ENCODE results near the gene SRGAP1. TPM values are rescaled to one million over a fixed set of nuclear protein-coding genes. Genes with fewer than 3 reads are reported as not detected.

SRGAP1 gene
- total RNA-seq: not detected

- Mint-ChIP-seq H3K36me3 (ENCODE audit: low read depth) (no peaks in the 10 kb centered on the region), H3K4me3 (peak within 1 kb of the TSS; percentile 84), H3K4me1 (ENCODE audit: low read depth) (peaks cover 8% of the 10 kb centered on the region), H3K27ac (no peak within 1 kb of the TSS), H3K27me3 (ENCODE audit: low read depth) (peaks cover 37% of the 10 kb centered on the region), H3K9me3 (ENCODE audit: insufficient read depth) (no peaks in the 10 kb centered on the region)
- ChIA-PET CTCF (interaction anchor here (0.6 to 1.9 kb wide), 14 partner anchors 9 to 1389 kb away, joined by 3 to 19 read pairs (median 4); partner anchors contain the start of gene KICS2), POLR2A (no interaction called here)
- ATAC-seq (peak; percentile 7), DNase-seq (peak; percentile 22)
Observed at GRCh38 chr12:63844391-63845341, at the start of gene SRGAP1. Gene SRGAP1 (plus strand): TSS chr12:63844700. CDS start chr12:63844817, 117 bp downstream.

GRCh38 chr12:63795032-63795687 lies 49.3 kb upstream of the SRGAP1 start:
- CTCF ChIA-PET: no interaction called here
- no peak for ATAC-seq
- H3K9me3 Mint-ChIP-seq (ENCODE audit: insufficient read depth): no peaks in the 10 kb centered on the region
- no peak for DNase-seq
- H3K36me3 Mint-ChIP-seq (ENCODE audit: low read depth): peaks cover 13% of the 10 kb centered on the region
- no peak overlapping the region for H3K27ac Mint-ChIP-seq
- no peak overlapping the region for H3K4me3 Mint-ChIP-seq
- no peaks in the 10 kb centered on the region for H3K27me3 Mint-ChIP-seq (ENCODE audit: low read depth)
- POLR2A ChIA-PET: interaction anchor here (0.6 kb wide), 1 partner anchor 20 kb away, joined by 3 read pairs; no protein-coding TSS in a partner anchor
- no peaks in the 10 kb centered on the region for H3K4me1 Mint-ChIP-seq (ENCODE audit: low read depth)

- Mint-ChIP-seq H3K27ac (no peak overlapping the region), H3K27me3 (ENCODE audit: low read depth) (no peaks in the 10 kb centered on the region), H3K9me3 (ENCODE audit: insufficient read depth) (no peaks in the 10 kb centered on the region), H3K4me1 (ENCODE audit: low read depth) (no peaks in the 10 kb centered on the region), H3K4me3 (no peak overlapping the region), H3K36me3 (ENCODE audit: low read depth) (peaks cover 6% of the 10 kb centered on the region)
- POLR2A ChIA-PET: no interaction called here
- no peak for ATAC-seq
- CTCF ChIA-PET: no interaction called here
- DNase-seq: no peak
Observed at GRCh38 chr12:63795944-63796343, 48.6 kb upstream of the SRGAP1 start.

- H3K4me3 Mint-ChIP-seq: no peak overlapping the region
- DNase-seq (no peak), ATAC-seq (no peak)
- no peaks in the 10 kb centered on the region for H3K36me3 Mint-ChIP-seq (ENCODE audit: low read depth)
- ChIA-PET POLR2A (no interaction called here), CTCF (interaction anchor here (0.7 to 4.4 kb wide), 12 partner anchors 10 to 466 kb away, joined by 3 to 28 read pairs (median 4); partner anchors contain the start of gene DPY19L2)
- H3K27me3 Mint-ChIP-seq (ENCODE audit: low read depth): no peaks in the 10 kb centered on the region
- H3K9me3 Mint-ChIP-seq (ENCODE audit: insufficient read depth): no peaks in the 10 kb centered on the region
- no peaks in the 10 kb centered on the region for H3K4me1 Mint-ChIP-seq (ENCODE audit: low read depth)
- H3K27ac Mint-ChIP-seq: no peak overlapping the region
Observed at GRCh38 chr12:63802012-63802608, 42.4 kb upstream of the SRGAP1 start.

- peaks cover 3% of the 10 kb centered on the region for H3K36me3 Mint-ChIP-seq (ENCODE audit: low read depth)
- no peaks in the 10 kb centered on the region for H3K9me3 Mint-ChIP-seq (ENCODE audit: insufficient read depth)
- ChIA-PET POLR2A (no interaction called here), CTCF (no interaction called here)
- ATAC-seq: no peak
- H3K27ac Mint-ChIP-seq: no peak overlapping the region
- H3K4me3 Mint-ChIP-seq: no peak overlapping the region
- no peak for DNase-seq
- H3K27me3 Mint-ChIP-seq (ENCODE audit: low read depth): no peaks in the 10 kb centered on the region
- H3K4me1 Mint-ChIP-seq (ENCODE audit: low read depth): no peaks in the 10 kb centered on the region
Observed at GRCh38 chr12:63804746-63805145, 39.8 kb upstream of the SRGAP1 start.

GRCh38 chr12:63805704-63806672 lies 38.5 kb upstream of the SRGAP1 start:
- Mint-ChIP-seq H3K4me1 (ENCODE audit: low read depth) (no peaks in the 10 kb centered on the region), H3K27ac (no peak overlapping the region), H3K9me3 (ENCODE audit: insufficient read depth) (no peaks in the 10 kb centered on the region), H3K4me3 (no peak overlapping the region), H3K27me3 (ENCODE audit: low read depth) (no peaks in the 10 kb centered on the region), H3K36me3 (ENCODE audit: low read depth) (peaks cover 3% of the 10 kb centered on the region)
- POLR2A ChIA-PET: no interaction called here
- CTCF ChIA-PET: no interaction called here
- no peak for ATAC-seq
- no peak for DNase-seq

- Mint-ChIP-seq H3K27me3 (ENCODE audit: low read depth) (no peaks in the 10 kb centered on the region), H3K9me3 (ENCODE audit: insufficient read depth) (no peaks in the 10 kb centered on the region), H3K4me3 (no peak overlapping the region), H3K27ac (no peak overlapping the region), H3K36me3 (ENCODE audit: low read depth) (peaks cover 3% of the 10 kb centered on the region), H3K4me1 (ENCODE audit: low read depth) (no peaks in the 10 kb centered on the region)
- ChIA-PET CTCF (no interaction called here), POLR2A (no interaction called here)
- no peak for ATAC-seq
- DNase-seq: no peak
Observed at GRCh38 chr12:63808631-63809030, 35.9 kb upstream of the SRGAP1 start.

GRCh38 chr12:63809566-63809965 lies 34.9 kb upstream of the SRGAP1 start:
- Mint-ChIP-seq H3K27ac (no peak overlapping the region), H3K9me3 (ENCODE audit: insufficient read depth) (no peaks in the 10 kb centered on the region), H3K4me1 (ENCODE audit: low read depth) (peaks cover 6% of the 10 kb centered on the region), H3K36me3 (ENCODE audit: low read depth) (peaks cover 3% of the 10 kb centered on the region), H3K27me3 (ENCODE audit: low read depth) (no peaks in the 10 kb centered on the region), H3K4me3 (no peak overlapping the region)
- CTCF ChIA-PET: no interaction called here
- POLR2A ChIA-PET: no interaction called here
- no peak for ATAC-seq
- no peak for DNase-seq

- no peak overlapping the region for H3K27ac Mint-ChIP-seq
- no peaks in the 10 kb centered on the region for H3K9me3 Mint-ChIP-seq (ENCODE audit: insufficient read depth)
- H3K36me3 Mint-ChIP-seq (ENCODE audit: low read depth): peaks cover 3% of the 10 kb centered on the region
- H3K4me3 Mint-ChIP-seq: no peak overlapping the region
- H3K27me3 Mint-ChIP-seq (ENCODE audit: low read depth): no peaks in the 10 kb centered on the region
- no peak for ATAC-seq
- H3K4me1 Mint-ChIP-seq (ENCODE audit: low read depth): peaks cover 17% of the 10 kb centered on the region
- POLR2A ChIA-PET: no interaction called here
- no peak for DNase-seq
- CTCF ChIA-PET: interaction anchor here (5.0 kb wide), 1 partner anchor 9 kb away, joined by 18 read pairs; no protein-coding TSS in a partner anchor
Observed at GRCh38 chr12:63811334-63811733, 33.2 kb upstream of the SRGAP1 start.

GRCh38 chr12:63811755-63812154 lies 32.7 kb upstream of the SRGAP1 start:
- Mint-ChIP-seq H3K27me3 (ENCODE audit: low read depth) (no peaks in the 10 kb centered on the region), H3K4me3 (no peak overlapping the region), H3K27ac (no peak overlapping the region), H3K4me1 (ENCODE audit: low read depth) (peaks cover 17% of the 10 kb centered on the region), H3K36me3 (ENCODE audit: low read depth) (peaks cover 3% of the 10 kb centered on the region), H3K9me3 (ENCODE audit: insufficient read depth) (no peaks in the 10 kb centered on the region)
- DNase-seq (no peak), ATAC-seq (no peak)
- ChIA-PET POLR2A (no interaction called here), CTCF (interaction anchor here (5.0 kb wide), 1 partner anchor 10 kb away, joined by 18 read pairs; no protein-coding TSS in a partner anchor)

- H3K9me3 Mint-ChIP-seq (ENCODE audit: insufficient read depth): no peaks in the 10 kb centered on the region
- H3K36me3 Mint-ChIP-seq (ENCODE audit: low read depth): no peaks in the 10 kb centered on the region
- DNase-seq (no peak), ATAC-seq (peak; percentile 27)
- POLR2A ChIA-PET: interaction anchor here (0.6 kb wide), 1 partner anchor 20 kb away, joined by 3 read pairs; no protein-coding TSS in a partner anchor
- CTCF ChIA-PET: interaction anchor here (1.2 to 5.0 kb wide), 3 partner anchors 12 to 25 kb away, joined by 3 to 18 read pairs (median 5); no protein-coding TSS in a partner anchor
- H3K27me3 Mint-ChIP-seq (ENCODE audit: low read depth): no peaks in the 10 kb centered on the region
- H3K4me1 Mint-ChIP-seq (ENCODE audit: low read depth): peaks cover 17% of the 10 kb centered on the region
- no peak overlapping the region for H3K27ac Mint-ChIP-seq
- H3K4me3 Mint-ChIP-seq: no peak overlapping the region
Observed at GRCh38 chr12:63814146-63814772, 30.2 kb upstream of the SRGAP1 start.
